Measurements from ENCODE around the gene KXD1. TPM values are rescaled to one million over a fixed set of nuclear protein-coding genes. Genes with fewer than 3 reads are reported as not detected.
A peak's percentile ranks its signal among the peaks of the same experiment; 100 is the strongest.
"Not testable (repeated sequence)": the region's sequence is repeated elsewhere in the genome, so short reads cannot be mapped to it uniquely, and the experiment has no call there.

Gene KXD1
- total RNA-seq, 1 experiment from 2014 or later, result 140 TPM

- no peaks in the 10 kb centered on the region for H3K27me3 ChIP-seq
- no peaks in the 10 kb centered on the region for H3K9me3 ChIP-seq
- H3K4me3 ChIP-seq, result no peak overlapping the region
- H3K36me3 ChIP-seq, result peaks cover 17% of the 10 kb centered on the region
- DNase-seq, result no peak
Measured at GRCh38 chr19:18590273-18591272, 32.9 kb downstream of the KXD1 start.

GRCh38 chr19:18591735-18592385 lies 34.2 kb downstream of the KXD1 start:
- Histone ChIP-seq H3K36me3 (peaks cover 17% of the 10 kb centered on the region), H3K4me3 (no peak overlapping the region), H3K27me3 (no peaks in the 10 kb centered on the region), H3K9me3 (no peaks in the 10 kb centered on the region)
- no peak for DNase-seq

GRCh38 chr19:18592732-18593131 lies 35.1 kb downstream of the KXD1 start:
- DNase-seq, H3K9me3 ChIP-seq, H3K27me3 ChIP-seq, H3K4me3 ChIP-seq: not testable (repeated sequence)
- H3K36me3 ChIP-seq, result peaks cover 17% of the 10 kb centered on the region

GRCh38 chr19:18593367-18594095 lies 35.9 kb downstream of the KXD1 start:
- H3K27me3 ChIP-seq, result no peaks in the 10 kb centered on the region
- H3K9me3 ChIP-seq, result no peaks in the 10 kb centered on the region
- peaks cover 17% of the 10 kb centered on the region for H3K36me3 ChIP-seq
- no peak overlapping the region for H3K4me3 ChIP-seq
- DNase-seq, result no peak

GRCh38 chr19:18594096-18594823 lies 36.6 kb downstream of the KXD1 start:
- H3K36me3 ChIP-seq, result peaks cover 17% of the 10 kb centered on the region
- peak; percentile 78 for DNase-seq
- H3K4me3 ChIP-seq, result peak overlapping the region; percentile 32
- no peaks in the 10 kb centered on the region for H3K27me3 ChIP-seq
- no peaks in the 10 kb centered on the region for H3K9me3 ChIP-seq

GRCh38 chr19:18594824-18595373 lies 37.2 kb downstream of the KXD1 start:
- peaks cover 17% of the 10 kb centered on the region for H3K36me3 ChIP-seq
- H3K27me3 ChIP-seq, result no peaks in the 10 kb centered on the region
- peak overlapping the region; percentile 32 for H3K4me3 ChIP-seq
- no peak for DNase-seq
- H3K9me3 ChIP-seq, result no peaks in the 10 kb centered on the region

- no peaks in the 10 kb centered on the region for H3K9me3 ChIP-seq
- peaks cover 14% of the 10 kb centered on the region for H3K36me3 ChIP-seq
- DNase-seq, result no peak
- no peak overlapping the region for H3K4me3 ChIP-seq
- no peaks in the 10 kb centered on the region for H3K27me3 ChIP-seq
Measured at GRCh38 chr19:18595475-18595874, 37.8 kb downstream of the KXD1 start.

- peak; percentile 48 for DNase-seq
- Histone ChIP-seq H3K27me3 (no peaks in the 10 kb centered on the region), H3K9me3 (no peaks in the 10 kb centered on the region), H3K36me3 (peaks cover 5% of the 10 kb centered on the region; the same call in 1 of the 2 replicates), H3K4me3 (no peak overlapping the region)
Measured at GRCh38 chr19:18596752-18597157, 39.1 kb downstream of the KXD1 start.

- Histone ChIP-seq H3K36me3 (no peaks in the 10 kb centered on the region), H3K9me3 (no peaks in the 10 kb centered on the region), H3K27me3 (no peaks in the 10 kb centered on the region), H3K4me3 (no peak overlapping the region)
- no peak for DNase-seq
Measured at GRCh38 chr19:18597809-18598660, 40.4 kb downstream of the KXD1 start.

GRCh38 chr19:18599485-18599884 lies 41.8 kb downstream of the KXD1 start:
- Histone ChIP-seq H3K27me3 (no peaks in the 10 kb centered on the region), H3K4me3 (no peak overlapping the region), H3K36me3 (no peaks in the 10 kb centered on the region), H3K9me3 (no peaks in the 10 kb centered on the region)
- no peak for DNase-seq

- H3K4me3 ChIP-seq, H3K36me3 ChIP-seq, H3K9me3 ChIP-seq, DNase-seq, H3K27me3 ChIP-seq: not testable (repeated sequence)
Measured at GRCh38 chr19:18600692-18601397, 43.2 kb downstream of the KXD1 start.

GRCh38 chr19:18601875-18602274 lies 44.2 kb downstream of the KXD1 start:
- Histone ChIP-seq H3K27me3 (peaks cover 8% of the 10 kb centered on the region), H3K4me3 (no peak overlapping the region), H3K9me3 (no peaks in the 10 kb centered on the region), H3K36me3 (no peaks in the 10 kb centered on the region)
- no peak for DNase-seq

- Histone ChIP-seq H3K9me3 (no peaks in the 10 kb centered on the region), H3K4me3 (no peak overlapping the region), H3K27me3 (peaks cover 20% of the 10 kb centered on the region), H3K36me3 (no peaks in the 10 kb centered on the region)
- no peak for DNase-seq
Measured at GRCh38 chr19:18603255-18603957, 45.7 kb downstream of the KXD1 start.
